Measurements from ENCODE around the gene RXRA. TPM values are rescaled to one million over a fixed set of nuclear protein-coding genes. Genes with fewer than 3 reads are reported as not detected.

Gene RXRA
- total RNA-seq, 1 donor from 2014 or later = 83.3 TPM

- H3K27me3 Mint-ChIP-seq (ENCODE audit: unreplicated experiment) = peaks cover 13% of the 10 kb centered on the region
- TF ChIP-seq CTCF (IDR thresholded peaks at IDR 0.05; ENCODE audit: unreplicated experiment) = no peak
- no peaks in the 10 kb centered on the region for H3K4me1 Mint-ChIP-seq (ENCODE audit: unreplicated experiment)
- DNase-seq (ENCODE audit: low spot score) = no peak
- no peaks in the 10 kb centered on the region for H3K9me3 Mint-ChIP-seq (ENCODE audit: unreplicated experiment)
- no peaks in the 10 kb centered on the region for H3K36me3 Mint-ChIP-seq (ENCODE audit: low read depth, unreplicated experiment)
- H3K4me3 Mint-ChIP-seq (ENCODE audit: unreplicated experiment) = no peak overlapping the region
- H3K27ac Mint-ChIP-seq (ENCODE audit: unreplicated experiment) = no peak overlapping the region
These were observed 6.7 kb upstream of the RXRA start for GRCh38 chr9:134319306-134320125.

GRCh38 chr9:134320126-134320867 is 6.0 kb upstream of the RXRA start:
- Mint-ChIP-seq H3K27ac (ENCODE audit: unreplicated experiment) (no peak overlapping the region), H3K36me3 (ENCODE audit: low read depth, unreplicated experiment) (no peaks in the 10 kb centered on the region), H3K4me3 (ENCODE audit: unreplicated experiment) (no peak overlapping the region), H3K9me3 (ENCODE audit: unreplicated experiment) (no peaks in the 10 kb centered on the region), H3K4me1 (ENCODE audit: unreplicated experiment) (no peaks in the 10 kb centered on the region), H3K27me3 (ENCODE audit: unreplicated experiment) (peaks cover 14% of the 10 kb centered on the region)
- DNase-seq (ENCODE audit: low spot score) = no peak
- no peak for TF ChIP-seq CTCF (IDR thresholded peaks at IDR 0.05; ENCODE audit: unreplicated experiment)

- Mint-ChIP-seq H3K27me3 (ENCODE audit: unreplicated experiment) (peaks cover 12% of the 10 kb centered on the region), H3K4me3 (ENCODE audit: unreplicated experiment) (no peak overlapping the region), H3K4me1 (ENCODE audit: unreplicated experiment) (no peaks in the 10 kb centered on the region), H3K9me3 (ENCODE audit: unreplicated experiment) (no peaks in the 10 kb centered on the region), H3K36me3 (ENCODE audit: low read depth, unreplicated experiment) (no peaks in the 10 kb centered on the region), H3K27ac (ENCODE audit: unreplicated experiment) (no peak overlapping the region)
- DNase-seq (ENCODE audit: low spot score) = no peak
- TF ChIP-seq CTCF (IDR thresholded peaks at IDR 0.05; ENCODE audit: unreplicated experiment) = no peak
These were observed 5.3 kb upstream of the RXRA start for GRCh38 chr9:134320868-134321471.

- H3K27ac Mint-ChIP-seq (ENCODE audit: unreplicated experiment) = no peak overlapping the region
- H3K9me3 Mint-ChIP-seq (ENCODE audit: unreplicated experiment) = no peaks in the 10 kb centered on the region
- H3K4me3 Mint-ChIP-seq (ENCODE audit: unreplicated experiment) = no peak overlapping the region
- no peaks in the 10 kb centered on the region for H3K36me3 Mint-ChIP-seq (ENCODE audit: low read depth, unreplicated experiment)
- H3K4me1 Mint-ChIP-seq (ENCODE audit: unreplicated experiment) = no peaks in the 10 kb centered on the region
- H3K27me3 Mint-ChIP-seq (ENCODE audit: unreplicated experiment) = peaks cover 12% of the 10 kb centered on the region
- no peak for TF ChIP-seq CTCF (IDR thresholded peaks at IDR 0.05; ENCODE audit: unreplicated experiment)
- DNase-seq (ENCODE audit: low spot score) = no peak
These were observed 4.7 kb upstream of the RXRA start for GRCh38 chr9:134321531-134321930.
